Spleen (tissue), 7 donors: ENCODE results near the gene CECR2.

Experiments
- POLR2A ChIP-seq, 3 donors: fragments of 450-650 bp; IDR thresholded peaks; one replicate each; pipeline ENCODE4 v1.5.1; 2017; ENCODE audit warnings: antibody characterized with exemption in 3 of 3, mild to moderate bottlenecking in 1 of 3
- POLR2AphosphoS5 ChIP-seq, 3 donors: sonication (generic); formaldehyde crosslinking; IDR thresholded peaks; one replicate each; pipeline ENCODE4 v1.5.1; 2017; ENCODE audit warnings: antibody characterized with exemption in 3 of 3
- TF ChIP-seq, protein P1 (sequence below), 11 experiments: fragments of 200-600 bp in 7 of 11; fragments of 450-650 bp in 4 of 11; sonication (generic) in 4 of 11; IDR thresholded peaks in 8 of 11; conservative IDR thresholded peaks in 3 of 11; 1 replicate in 7 of 11; 2 replicates in 4 of 11; pipeline versions ENCODE4 v1.4.0 to v1.8.0; 2016 to 2021; ENCODE audit warnings: antibody characterized with exemption in 11 of 11, inconsistent platforms in 4 of 11, mild to moderate bottlenecking in 1 of 11
- donor health status: DM: no; HTN: no; CAD: no; lungs with moderate emphysema.
- donor health status: DM: no; HTN: no; CAD: no.
- donor health status: DM: no; HTN: no; CAD: no.

DNA sequence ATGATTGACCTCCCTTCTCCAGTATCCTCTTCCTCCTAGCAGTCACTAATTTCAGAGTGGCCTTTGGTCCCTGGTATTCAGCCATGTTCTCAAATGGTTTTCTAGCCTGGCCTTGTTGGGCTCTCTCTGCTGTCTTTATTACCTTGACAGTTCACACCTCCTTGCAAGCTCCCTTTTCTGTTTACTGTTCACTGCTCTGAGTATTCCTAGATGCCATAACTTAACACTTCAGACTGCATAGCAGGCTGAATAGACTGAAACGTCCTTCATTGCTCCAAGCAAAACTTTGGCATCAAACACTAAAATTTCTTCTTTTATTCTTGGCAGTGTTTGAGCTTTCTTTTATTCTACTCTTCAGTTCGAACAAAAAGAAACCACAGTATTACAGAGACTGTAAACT lies 144.4 kb downstream of the CECR2 start:
- TF ChIP-seq POLR2A (IDR thresholded peaks at IDR 0.05) (no peak), POLR2AphosphoS5 (IDR thresholded peaks at IDR 0.05) (no peak)
- TF ChIP-seq, protein P1, sequence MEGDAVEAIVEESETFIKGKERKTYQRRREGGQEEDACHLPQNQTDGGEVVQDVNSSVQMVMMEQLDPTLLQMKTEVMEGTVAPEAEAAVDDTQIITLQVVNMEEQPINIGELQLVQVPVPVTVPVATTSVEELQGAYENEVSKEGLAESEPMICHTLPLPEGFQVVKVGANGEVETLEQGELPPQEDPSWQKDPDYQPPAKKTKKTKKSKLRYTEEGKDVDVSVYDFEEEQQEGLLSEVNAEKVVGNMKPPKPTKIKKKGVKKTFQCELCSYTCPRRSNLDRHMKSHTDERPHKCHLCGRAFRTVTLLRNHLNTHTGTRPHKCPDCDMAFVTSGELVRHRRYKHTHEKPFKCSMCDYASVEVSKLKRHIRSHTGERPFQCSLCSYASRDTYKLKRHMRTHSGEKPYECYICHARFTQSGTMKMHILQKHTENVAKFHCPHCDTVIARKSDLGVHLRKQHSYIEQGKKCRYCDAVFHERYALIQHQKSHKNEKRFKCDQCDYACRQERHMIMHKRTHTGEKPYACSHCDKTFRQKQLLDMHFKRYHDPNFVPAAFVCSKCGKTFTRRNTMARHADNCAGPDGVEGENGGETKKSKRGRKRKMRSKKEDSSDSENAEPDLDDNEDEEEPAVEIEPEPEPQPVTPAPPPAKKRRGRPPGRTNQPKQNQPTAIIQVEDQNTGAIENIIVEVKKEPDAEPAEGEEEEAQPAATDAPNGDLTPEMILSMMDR (IDR thresholded peaks at IDR 0.05 in 8 of 11, conservative IDR thresholded peaks at IDR 0.05 in 3 of 11), result no peak
